ENCODE measurements around the gene FAM3A. TPM values are rescaled to one million over a fixed set of nuclear protein-coding genes. Genes with fewer than 3 reads are reported as not detected.

Gene FAM3A
- total and polyA plus RNA-seq, 9 of the 15 experiments (the other 6 are each of a cell fraction or from before 2014, with no cell fraction given) = 0.75 to 70.6 (median 27.0) TPM

GRCh38 chrX:154512879-154513553 is 3.0 kb downstream of the FAM3A start:
- H3K27me3 ChIP-seq (ENCODE audit: control insufficient read depth in 2 of 2, insufficient read depth in 2 of 2, low read length in 2 of 2) = no peaks in the 10 kb centered on the region
- peak overlapping the region in 1 of 2 experiments; percentile 28; a peak in 1 of 4 replicates for H3K9ac ChIP-seq (ENCODE audit: insufficient read depth in 1 of 2, low read depth in 2 of 2, low read length in 2 of 2)
- intact Hi-C loops (cut with micrococcal nuclease) = no loop called here
- WGBS (ENCODE audit: insufficient coverage, low coverage, missing lambda C conversion rate) = 88% methylated on average over 9 of the region's 16 CpGs
- H3K4me2 ChIP-seq (ENCODE audit: insufficient read depth, low read length) = no peak overlapping the region
- no TSS peak for BruUV-seq (replicated peaks)
- H3K79me2 ChIP-seq (ENCODE audit: control insufficient read depth, insufficient read depth, low read length) = peaks cover 25% of the 10 kb centered on the region
- FAIRE-seq (no peak), ATAC-seq (no peak), DNase-seq (ENCODE audit: extremely low read depth in 1 of 4, low spot score in 3 of 4) (no peak)
- H3K36me3 ChIP-seq (ENCODE audit: control insufficient read depth, insufficient read depth, low read length) = peaks cover 37% of the 10 kb centered on the region; the same call in 2 of the 3 replicates
- ChIA-PET CTCF (ENCODE audit: low intra/inter-chr PET ratio) (no interaction called here), POLR2A (interaction anchor here (0.6 to 0.8 kb wide), 2 partner anchors 30 to 114 kb away, joined by 3 to 4 read pairs; no protein-coding TSS in a partner anchor)
- no peak overlapping the region for H2AFZ ChIP-seq (ENCODE audit: low read depth, low read length)
- H4K20me1 ChIP-seq (replicated peaks; ENCODE audit: control insufficient read depth, insufficient read depth, low read length) = no peaks in the 10 kb centered on the region; the same call in 1 of the 2 replicates
- no peaks in the 10 kb centered on the region for H3K9me3 ChIP-seq (replicated peaks; ENCODE audit: control insufficient read depth, insufficient read depth, low read depth, low read length)
- no peaks in the 10 kb centered on the region for H3K9me1 ChIP-seq (ENCODE audit: control insufficient read depth, insufficient read depth, low read length)
- in situ Hi-C loops (cut with MboI) = no loop called here
- no peak for TF ChIP-seq FIP1L1 (IDR thresholded peaks at IDR 0.05; ENCODE audit: low read depth, low read length, poor library complexity, severe bottlenecking)
- TF ChIP-seq SMARCE1 (IDR thresholded peaks at IDR 0.05) = no peak
- 0 out of 2 replicates have a peak, but pooled peaks have one; percentile 21 for TF ChIP-seq POLR2G (IDR thresholded peaks at IDR 0.05; ENCODE audit: low read depth, low read length)
- H3K27ac ChIP-seq (ENCODE audit: extremely low read depth, low read depth, low read length) = no peak overlapping the region
- peaks cover 15 to 38% of the 10 kb centered on the region in 2 experiments; a peak in 4 of 5 replicates for H3K4me1 ChIP-seq (replicated peaks in 1 of 2; ENCODE audit: control insufficient read depth in 2 of 2, insufficient read depth in 2 of 2, low read length in 2 of 2)
- H3K4me3 ChIP-seq = no peak overlapping the region

- ChIA-PET CTCF (ENCODE audit: low intra/inter-chr PET ratio) (no interaction called here), POLR2A (interaction anchor here (1.1 kb wide), 1 partner anchor 10 kb away, joined by 4 read pairs; no protein-coding TSS in a partner anchor)
- in situ Hi-C loops (cut with MboI) = no loop called here
- Histone ChIP-seq H3K27ac (ENCODE audit: extremely low read depth, low read depth, low read length) (peak overlapping the region; percentile 39; the same call in 2 of the 3 replicates), H3K36me3 (ENCODE audit: control insufficient read depth, insufficient read depth, low read length) (peaks cover 50% of the 10 kb centered on the region; the same call in 2 of the 3 replicates), H3K4me1 (replicated peaks in 1 of 2; ENCODE audit: control insufficient read depth in 2 of 2, insufficient read depth in 2 of 2, low read length in 2 of 2) (peaks cover 9 to 29% of the 10 kb centered on the region in 2 experiments; a peak in 4 of 5 replicates), H2AFZ (ENCODE audit: low read depth, low read length) (no peak overlapping the region), H3K27me3 (ENCODE audit: control insufficient read depth in 2 of 2, insufficient read depth in 2 of 2, low read length in 2 of 2) (no peaks in the 10 kb centered on the region), H3K4me2 (ENCODE audit: insufficient read depth, low read length) (no peak overlapping the region), H3K9ac (ENCODE audit: insufficient read depth in 1 of 2, low read depth in 2 of 2, low read length in 2 of 2) (peak overlapping the region in 1 of 2 experiments; percentile 85; a peak in 1 of 4 replicates), H3K9me3 (replicated peaks; ENCODE audit: control insufficient read depth, insufficient read depth, low read depth, low read length) (no peaks in the 10 kb centered on the region), H3K79me2 (ENCODE audit: control insufficient read depth, insufficient read depth, low read length) (peaks cover 25% of the 10 kb centered on the region), H4K20me1 (replicated peaks; ENCODE audit: control insufficient read depth, insufficient read depth, low read length) (no peaks in the 10 kb centered on the region; the same call in 1 of the 2 replicates), H3K4me3 (no peak overlapping the region), H3K9me1 (ENCODE audit: control insufficient read depth, insufficient read depth, low read length) (no peaks in the 10 kb centered on the region)
- BruUV-seq (replicated peaks) = no TSS peak
- WGBS (ENCODE audit: insufficient coverage, low coverage, missing lambda C conversion rate) = 88% methylated on average over 11 of the region's 12 CpGs
- ATAC-seq = no peak
- no peak for DNase-seq (ENCODE audit: extremely low read depth in 1 of 4, low spot score in 3 of 4)
- no peak for FAIRE-seq
- intact Hi-C loops (cut with micrococcal nuclease) = no loop called here
- TF ChIP-seq RBM17 (IDR thresholded peaks at IDR 0.05; ENCODE audit: borderline replicate concordance, low read depth, low read length) (no peak), YBX1 (IDR thresholded peaks at IDR 0.05) (no peak), RBFOX2 (IDR thresholded peaks at IDR 0.05; ENCODE audit: low read depth, low read length) (0 out of 2 replicates have a peak, but pooled peaks have one; percentile 24), ZMIZ1 (IDR thresholded peaks at IDR 0.05; ENCODE audit: low read depth in 2 of 2, low read length in 2 of 2) (no peak)
Observed at GRCh38 chrX:154511761-154512160, 4.3 kb downstream of the FAM3A start.
